Progenitor cell of endocrine pancreas (in vitro differentiated cells): ENCODE results near the gene ZRANB1. TPM values are rescaled to one million over a fixed set of nuclear protein-coding genes. Genes with fewer than 3 reads are reported as not detected.

Source experiments
- DNase-seq: peaks from one replicate; pipeline ENCODE4 v3.0.0; 2021; ENCODE audit warnings: low spot score; ENCODE audit not compliant: unreplicated experiment
- H3K27ac Mint-ChIP-seq: 2 replicates; pipeline ENCODE4 v1.8.0; 2021; ENCODE audit warnings: mild to moderate bottlenecking, moderate library complexity, mixed read lengths
- H3K27me3 Mint-ChIP-seq: 2 replicates; pipeline ENCODE4 v1.8.0; 2021; ENCODE audit warnings: mixed read lengths
- H3K36me3 Mint-ChIP-seq: 2 replicates; pipeline ENCODE4 v1.8.0; 2022; ENCODE audit warnings: mixed read lengths; ENCODE audit not compliant: insufficient read depth
- H3K4me1 Mint-ChIP-seq: 2 replicates; pipeline ENCODE4 v1.8.0; 2021; ENCODE audit warnings: low read depth, mixed read lengths
- H3K4me3 Mint-ChIP-seq: 2 replicates; pipeline ENCODE4 v1.8.0; 2021; ENCODE audit warnings: low read depth, mild to moderate bottlenecking, moderate library complexity, mixed read lengths
- H3K9me3 Mint-ChIP-seq: 2 replicates; pipeline ENCODE4 v1.8.0; 2021; ENCODE audit warnings: low read depth, mixed read lengths
- CTCF ChIP-seq: fragments of 200-600 bp; sonication (generic); IDR thresholded peaks from one replicate; pipeline ENCODE4 v1.5.0; 2021; ENCODE audit warnings: antibody characterized with exemption, mild to moderate bottlenecking; ENCODE audit not compliant: unreplicated experiment
- total RNA-seq: library from RNA; stranded (reverse); gene quantifications from 2 replicates; pipeline ENCODE4 v1.2.1, GENCODE V29; 2021

ZRANB1 gene
- total RNA-seq, 1 donor from 2014 or later, result 31.1 TPM

- DNase-seq, result peak; percentile 3
- Mint-ChIP-seq H3K4me3 (no peak overlapping the region), H3K27me3 (no peaks in the 10 kb centered on the region), H3K4me1 (no peaks in the 10 kb centered on the region), H3K27ac (peak overlapping the region; percentile 56), H3K36me3 (peaks cover 13% of the 10 kb centered on the region), H3K9me3 (no peaks in the 10 kb centered on the region)
- no peak for TF ChIP-seq CTCF
Observed at GRCh38 chr10:124995605-124996004, 53.7 kb downstream of the ZRANB1 start.

GRCh38 chr10:124996127-124996853, 54.4 kb downstream of the ZRANB1 start:
- H3K9me3 Mint-ChIP-seq, result no peaks in the 10 kb centered on the region
- no peak for TF ChIP-seq CTCF
- no peak overlapping the region for H3K27ac Mint-ChIP-seq
- H3K4me1 Mint-ChIP-seq, result no peaks in the 10 kb centered on the region
- DNase-seq, result peak; percentile 6
- no peaks in the 10 kb centered on the region for H3K27me3 Mint-ChIP-seq
- H3K4me3 Mint-ChIP-seq, result no peak overlapping the region
- H3K36me3 Mint-ChIP-seq, result peaks cover 11% of the 10 kb centered on the region

GRCh38 chr10:124996854-124997215, 54.9 kb downstream of the ZRANB1 start:
- Mint-ChIP-seq H3K4me1 (no peaks in the 10 kb centered on the region), H3K4me3 (no peak overlapping the region), H3K9me3 (no peaks in the 10 kb centered on the region), H3K27ac (no peak overlapping the region), H3K27me3 (no peaks in the 10 kb centered on the region), H3K36me3 (peaks cover 11% of the 10 kb centered on the region)
- DNase-seq, result peak; percentile 0
- no peak for TF ChIP-seq CTCF

- Mint-ChIP-seq H3K4me3 (no peak overlapping the region), H3K36me3 (peaks cover 11% of the 10 kb centered on the region), H3K27me3 (no peaks in the 10 kb centered on the region), H3K4me1 (no peaks in the 10 kb centered on the region), H3K9me3 (no peaks in the 10 kb centered on the region), H3K27ac (no peak overlapping the region)
- DNase-seq, result peak; percentile 8
- TF ChIP-seq CTCF, result no peak
Observed at GRCh38 chr10:124997306-124997705, 55.4 kb downstream of the ZRANB1 start.

GRCh38 chr10:124997771-124998623, 56.1 kb downstream of the ZRANB1 start:
- Mint-ChIP-seq H3K27ac (no peak overlapping the region), H3K36me3 (peaks cover 10% of the 10 kb centered on the region), H3K9me3 (no peaks in the 10 kb centered on the region), H3K27me3 (no peaks in the 10 kb centered on the region), H3K4me1 (no peaks in the 10 kb centered on the region), H3K4me3 (no peak overlapping the region)
- DNase-seq, result peak; percentile 8
- TF ChIP-seq CTCF, result no peak
